ENCODE data around the gene TBC1D4.

DNA sequence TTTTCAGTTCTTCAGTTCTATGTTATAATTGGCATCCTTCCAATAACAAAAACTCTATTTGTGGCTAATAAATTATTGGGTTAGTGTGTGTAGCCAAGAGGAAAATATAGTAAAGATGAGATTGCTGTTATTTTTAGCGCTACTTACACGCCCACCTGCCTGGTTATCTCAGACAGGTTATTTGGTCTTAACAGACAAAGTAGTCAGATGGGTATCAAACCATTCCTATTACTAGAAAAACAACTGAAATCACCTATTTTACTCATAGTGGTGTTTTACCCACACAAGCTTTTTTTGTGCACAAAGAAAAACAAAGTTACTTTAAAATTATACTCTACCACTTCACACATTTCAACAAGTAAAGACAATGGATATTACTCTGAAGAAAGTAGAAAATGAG lies 151.2 kb downstream of the TBC1D4 start:
- TF ChIP-seq CTCF (IDR thresholded peaks at IDR 0.05) (no peak), POLR2AphosphoS5 (IDR thresholded peaks at IDR 0.05) (no peak)

Measured in esophagus muscularis mucosa (tissue), 3 donors.